Measurements from ENCODE around the gene SUPT20HL1. TPM values are rescaled to one million over a fixed set of nuclear protein-coding genes. Genes with fewer than 3 reads are reported as not detected.

Gene SUPT20HL1
- total and polyA plus RNA-seq, 10 of the 15 experiments (the other 5 are each of a cell fraction or from before 2014, with no cell fraction given) = not detected

DNA sequence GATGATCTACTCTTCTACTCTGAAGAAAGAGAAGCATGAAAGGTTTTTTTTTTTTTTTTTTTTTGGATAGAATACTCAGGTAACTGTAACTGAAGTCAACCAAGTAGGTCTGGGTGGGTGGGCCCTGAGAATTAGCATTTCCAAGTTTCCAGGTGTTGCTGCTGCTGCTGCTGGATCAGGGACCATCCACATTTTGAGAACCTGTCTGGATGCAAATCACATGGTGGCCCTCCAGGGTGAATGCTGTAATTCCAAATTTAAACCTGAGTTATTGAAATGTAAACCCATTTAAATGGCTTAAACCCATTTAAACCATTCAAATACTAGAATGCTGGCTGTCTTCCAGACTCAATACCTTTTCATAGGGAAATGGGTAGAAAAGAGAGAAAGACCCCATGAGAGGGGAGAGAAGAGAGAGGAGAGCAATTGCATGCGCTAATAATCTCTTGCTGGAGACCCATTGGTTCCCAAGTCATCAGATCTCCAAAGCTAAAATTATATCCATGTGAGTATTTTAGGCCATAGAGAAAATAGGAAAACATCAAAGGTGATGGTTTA is 17.6 kb downstream of the SUPT20HL1 start:
- CTCF ChIA-PET = no interaction called here
- Histone ChIP-seq H3K27ac (ENCODE audit: control insufficient read depth, insufficient read depth) (no peak overlapping the region), H3K36me3 (ENCODE audit: control insufficient read depth in 2 of 2, insufficient read depth in 2 of 2, low read length in 1 of 2) (no peaks in the 10 kb centered on the region), H4K20me1 (ENCODE audit: control insufficient read depth, insufficient read depth) (no peaks in the 10 kb centered on the region), H3K9me3 (replicated peaks; ENCODE audit: control insufficient read depth, insufficient read depth, low read length) (no peaks in the 10 kb centered on the region), H3K4me3 (no peak overlapping the region), H3K27me3 (replicated peaks in 1 of 2; ENCODE audit: control insufficient read depth in 2 of 2, insufficient read depth in 2 of 2, low read length in 1 of 2) (no peaks in the 10 kb centered on the region), H3K9ac (ENCODE audit: control insufficient read depth, insufficient read depth, low read length) (no peak overlapping the region), H3K4me1 (ENCODE audit: control insufficient read depth, insufficient read depth, low read length) (no peaks in the 10 kb centered on the region), H3K79me2 (ENCODE audit: control insufficient read depth, insufficient read depth, low read length) (no peaks in the 10 kb centered on the region), H2AFZ (ENCODE audit: control insufficient read depth, low read depth, low read length) (no peak overlapping the region), H3K4me2 (ENCODE audit: control insufficient read depth, insufficient read depth) (no peak overlapping the region)
- POLR2A ChIA-PET = no interaction called here
- WGBS (ENCODE audit: insufficient coverage, insufficient replicate concordance, low lambda C conversion rate, missing lambda C conversion rate) = 40% methylated on average over 1 of the region's 1 CpG
- RAD21 ChIA-PET (ENCODE audit: unreplicated experiment) = no interaction called here
- FAIRE-seq (no peak), DNase-seq (ENCODE audit: low read depth, low spot score) (no peak), ATAC-seq (no peak)
- in situ Hi-C loops (cut with MboI) (loop anchor here (10.0 kb wide), 1 partner anchor 767 kb away; no protein-coding TSS in a partner anchor), intact Hi-C loops (cut with micrococcal nuclease; ENCODE audit: unreplicated experiment) (no loop called here)
- no TSS peak for BruUV-seq (replicated peaks)
- no peak for TF ChIP-seq CHD1 (IDR thresholded peaks at IDR 0.05; ENCODE audit: low read depth, low read length)
- no peak for TF ChIP-seq PRDM15 (CRISPR knock-in tag; IDR thresholded peaks at IDR 0.05)
- TF ChIP-seq KAT2A (conservative IDR thresholded peaks at IDR 0.05; ENCODE audit: control insufficient read depth, low read depth, low read length) = no peak
- TF ChIP-seq, protein P1, sequence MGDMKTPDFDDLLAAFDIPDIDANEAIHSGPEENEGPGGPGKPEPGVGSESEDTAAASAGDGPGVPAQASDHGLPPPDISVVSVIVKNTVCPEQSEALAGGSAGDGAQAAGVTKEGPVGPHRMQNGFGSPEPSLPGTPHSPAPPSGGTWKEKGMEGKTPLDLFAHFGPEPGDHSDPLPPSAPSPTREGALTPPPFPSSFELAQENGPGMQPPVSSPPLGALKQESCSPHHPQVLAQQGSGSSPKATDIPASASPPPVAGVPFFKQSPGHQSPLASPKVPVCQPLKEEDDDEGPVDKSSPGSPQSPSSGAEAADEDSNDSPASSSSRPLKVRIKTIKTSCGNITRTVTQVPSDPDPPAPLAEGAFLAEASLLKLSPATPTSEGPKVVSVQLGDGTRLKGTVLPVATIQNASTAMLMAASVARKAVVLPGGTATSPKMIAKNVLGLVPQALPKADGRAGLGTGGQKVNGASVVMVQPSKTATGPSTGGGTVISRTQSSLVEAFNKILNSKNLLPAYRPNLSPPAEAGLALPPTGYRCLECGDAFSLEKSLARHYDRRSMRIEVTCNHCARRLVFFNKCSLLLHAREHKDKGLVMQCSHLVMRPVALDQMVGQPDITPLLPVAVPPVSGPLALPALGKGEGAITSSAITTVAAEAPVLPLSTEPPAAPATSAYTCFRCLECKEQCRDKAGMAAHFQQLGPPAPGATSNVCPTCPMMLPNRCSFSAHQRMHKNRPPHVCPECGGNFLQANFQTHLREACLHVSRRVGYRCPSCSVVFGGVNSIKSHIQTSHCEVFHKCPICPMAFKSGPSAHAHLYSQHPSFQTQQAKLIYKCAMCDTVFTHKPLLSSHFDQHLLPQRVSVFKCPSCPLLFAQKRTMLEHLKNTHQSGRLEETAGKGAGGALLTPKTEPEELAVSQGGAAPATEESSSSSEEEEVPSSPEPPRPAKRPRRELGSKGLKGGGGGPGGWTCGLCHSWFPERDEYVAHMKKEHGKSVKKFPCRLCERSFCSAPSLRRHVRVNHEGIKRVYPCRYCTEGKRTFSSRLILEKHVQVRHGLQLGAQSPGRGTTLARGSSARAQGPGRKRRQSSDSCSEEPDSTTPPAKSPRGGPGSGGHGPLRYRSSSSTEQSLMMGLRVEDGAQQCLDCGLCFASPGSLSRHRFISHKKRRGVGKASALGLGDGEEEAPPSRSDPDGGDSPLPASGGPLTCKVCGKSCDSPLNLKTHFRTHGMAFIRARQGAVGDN (IDR thresholded peaks at IDR 0.05) = no peak
- TF ChIP-seq JUNB (IDR thresholded peaks at IDR 0.05) = no peak
- TF ChIP-seq PAX5 (IDR thresholded peaks at IDR 0.05; ENCODE audit: borderline replicate concordance, low read depth, low read length) = no peak
- no peak for TF ChIP-seq TCF3 (IDR thresholded peaks at IDR 0.05; ENCODE audit: borderline replicate concordance, insufficient read depth, low read depth, low read length)
- no peak for TF ChIP-seq GABPA (IDR thresholded peaks at IDR 0.05; ENCODE audit: low read depth)
- no peak for TF ChIP-seq SIN3A (IDR thresholded peaks at IDR 0.05; ENCODE audit: low read depth, low read length)
- TF ChIP-seq WRNIP1 (IDR thresholded peaks at IDR 0.05; ENCODE audit: borderline replicate concordance, low read depth, low read length) = no peak
- TF ChIP-seq IKZF2 (IDR thresholded peaks at IDR 0.05) = no peak
- SMC1A ChIA-PET (ENCODE audit: uncharacterized antibody, unreplicated experiment) = no interaction called here
